HL-60 (cell line): Measurements from ENCODE around the gene FRAS1.

Source experiments
- DNase-seq, 2 experiments: peaks; one replicate each; pipeline ENCODE4 v3.0.0-alpha.2; 2010 to 2020; ENCODE audit warnings: low read depth in 1 of 2, low spot score in 1 of 2
- H3K27ac ChIP-seq: fragments of 250-450 bp; sonication (Bioruptor Pico); replicated peaks from 2 replicates; pipeline ENCODE4 v1.5.1; 2020; ENCODE audit warnings: mild to moderate bottlenecking, moderate library complexity
- H3K27me3 ChIP-seq: fragments of 250-450 bp; sonication (Bioruptor Pico); 2 replicates; pipeline ENCODE4 v1.5.1; 2021; ENCODE audit warnings: mild to moderate bottlenecking, moderate library complexity; ENCODE audit not compliant: insufficient read depth, poor library complexity, severe bottlenecking
- H3K4me3 ChIP-seq: replicated peaks from 2 replicates; pipeline ENCODE4 v1.5.1; 2011; ENCODE audit warnings: mild to moderate bottlenecking, control low read depth, low read length; ENCODE audit not compliant: insufficient read depth
- CTCF ChIP-seq: IDR thresholded peaks from one replicate; pipeline ENCODE4 v1.5.1; 2011; ENCODE audit warnings: low read length, control low read depth, inconsistent platforms; ENCODE audit not compliant: insufficient read depth
- GABPA ChIP-seq: IDR thresholded peaks from 2 replicates; pipeline ENCODE4 v1.6.1; 2012; ENCODE audit warnings: low read depth
- POLR2AphosphoS5 ChIP-seq: IDR thresholded peaks from 2 replicates; pipeline ENCODE4 v1.6.1; 2012; ENCODE audit warnings: low read depth
- REST ChIP-seq: IDR thresholded peaks from 2 replicates; pipeline ENCODE4 v1.6.1; 2012; ENCODE audit warnings: low read depth; ENCODE audit not compliant: insufficient replicate concordance
- SPI1 ChIP-seq: IDR thresholded peaks from 2 replicates; pipeline ENCODE4 v1.6.1; 2012; ENCODE audit warnings: low read depth, mild to moderate bottlenecking, borderline replicate concordance

The FRAS1 gene

GRCh38 chr4:78024085-78024484 lies 33.0 kb upstream of the FRAS1 start:
- no peaks in the 10 kb centered on the region for H3K27me3 ChIP-seq
- H3K4me3 ChIP-seq = no peak overlapping the region
- no peak overlapping the region for H3K27ac ChIP-seq
- no peak for DNase-seq
- TF ChIP-seq POLR2AphosphoS5 (no peak), SPI1 (no peak), CTCF (no peak), REST (no peak), GABPA (no peak)

GRCh38 chr4:78024576-78025091 lies 32.5 kb upstream of the FRAS1 start:
- H3K4me3 ChIP-seq = no peak overlapping the region
- H3K27me3 ChIP-seq = no peaks in the 10 kb centered on the region
- H3K27ac ChIP-seq = no peak overlapping the region
- no peak for DNase-seq
- no peak for TF ChIP-seq CTCF
- TF ChIP-seq SPI1 = no peak
- no peak for TF ChIP-seq POLR2AphosphoS5
- TF ChIP-seq GABPA = no peak
- no peak for TF ChIP-seq REST

DNA sequence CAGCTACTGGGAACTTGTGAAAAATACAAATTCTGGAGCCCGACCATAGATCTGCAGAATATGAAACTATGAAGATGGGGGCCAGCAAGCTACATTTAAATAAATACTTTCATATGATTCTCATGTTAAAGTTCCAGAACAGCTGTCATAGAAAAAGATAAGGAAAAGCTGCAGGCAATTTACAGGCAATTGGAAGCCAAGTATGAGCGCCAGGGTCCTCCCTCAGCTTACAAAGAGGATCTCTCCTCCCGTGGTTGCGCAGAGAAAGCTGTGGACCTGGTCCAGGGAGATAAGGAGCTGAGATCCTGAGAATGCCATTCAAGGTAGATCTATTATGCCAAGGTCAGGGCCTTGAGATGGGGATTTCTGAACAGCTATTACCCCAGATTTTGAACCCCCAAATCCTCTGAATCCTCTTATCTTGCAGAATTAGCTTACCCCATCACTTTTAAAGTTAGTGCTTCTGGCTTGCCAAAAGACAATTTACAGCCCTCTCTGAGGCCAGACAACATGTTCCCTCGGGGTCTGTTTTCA lies 25.6 kb upstream of the FRAS1 start:
- TF ChIP-seq CTCF = no peak
- no peak for TF ChIP-seq REST
- TF ChIP-seq POLR2AphosphoS5 = no peak
- TF ChIP-seq GABPA = no peak
- no peak for TF ChIP-seq SPI1
- DNase-seq = no peak
- Histone ChIP-seq H3K27me3 (peaks cover 2% of the 10 kb centered on the region), H3K4me3 (no peak overlapping the region), H3K27ac (no peak overlapping the region)
